Choroid plexus epithelial cell (primary cell): Measurements from ENCODE around the gene SUB1.

Experiments
- DNase-seq: peaks from one replicate; pipeline ENCODE4 v3.0.0-alpha.2; 2010; ENCODE audit warnings: low read depth
- H3K4me3 ChIP-seq: 2 replicates; pipeline ENCODE4 v1.5.1; 2011; ENCODE audit warnings: low read depth, mild to moderate bottlenecking, control low read depth, low read length, moderate library complexity
- CTCF ChIP-seq: conservative IDR thresholded peaks from 2 replicates; pipeline ENCODE4 v1.5.1; 2011; ENCODE audit warnings: low read depth, mild to moderate bottlenecking, control low read depth, inconsistent platforms, low read length, moderate library complexity

SUB1 gene

GRCh38 chr5:32559411-32559810, 25.9 kb upstream of the SUB1 start:
- no peak overlapping the region for H3K4me3 ChIP-seq
- DNase-seq = no peak
- TF ChIP-seq CTCF = no peak

- no peak for TF ChIP-seq CTCF
- H3K4me3 ChIP-seq = no peak overlapping the region
- DNase-seq = no peak
Measured at GRCh38 chr5:32559921-32560320, 25.4 kb upstream of the SUB1 start.

GRCh38 chr5:32562056-32562455, 23.3 kb upstream of the SUB1 start:
- no peak overlapping the region for H3K4me3 ChIP-seq
- no peak for DNase-seq
- no peak for TF ChIP-seq CTCF

GRCh38 chr5:32562843-32563242, 22.5 kb upstream of the SUB1 start:
- no peak for DNase-seq
- no peak overlapping the region for H3K4me3 ChIP-seq
- TF ChIP-seq CTCF = no peak

GRCh38 chr5:32563614-32564013, 21.7 kb upstream of the SUB1 start:
- no peak overlapping the region for H3K4me3 ChIP-seq
- DNase-seq = no peak
- TF ChIP-seq CTCF = no peak

GRCh38 chr5:32565145-32565544, 20.2 kb upstream of the SUB1 start:
- DNase-seq = no peak
- H3K4me3 ChIP-seq = no peak overlapping the region
- TF ChIP-seq CTCF = no peak

GRCh38 chr5:32566319-32567111, 18.8 kb upstream of the SUB1 start:
- TF ChIP-seq CTCF = no peak
- H3K4me3 ChIP-seq = no peak overlapping the region
- no peak for DNase-seq
